ENCODE measurements around the gene GRIK3.
"Not testable (repeated sequence)": the region's sequence is repeated elsewhere in the genome, so short reads cannot be mapped to it uniquely, and the experiment has no call there.

GRIK3 gene

DNA sequence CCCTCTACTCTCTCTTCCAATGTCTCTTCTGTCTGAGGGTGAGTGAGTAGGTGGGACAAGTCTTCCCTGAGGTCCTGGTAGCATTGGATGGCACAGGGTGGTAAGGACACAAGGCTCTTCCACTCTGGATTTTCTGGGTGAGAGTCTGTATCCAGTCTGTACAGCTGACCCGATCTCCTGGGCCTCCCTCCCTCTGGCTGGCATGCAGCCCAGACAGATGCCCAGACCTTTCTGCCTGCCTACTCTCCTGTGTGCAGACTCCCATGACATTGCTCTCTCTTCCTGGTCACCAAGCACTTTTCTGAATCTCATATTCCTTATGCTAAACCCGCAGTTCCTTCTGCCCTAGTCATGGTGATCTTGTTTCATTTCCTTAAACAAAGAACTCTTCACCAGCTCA, 100.3 kb downstream of the GRIK3 start:
- DNase-seq = no peak

DNA sequence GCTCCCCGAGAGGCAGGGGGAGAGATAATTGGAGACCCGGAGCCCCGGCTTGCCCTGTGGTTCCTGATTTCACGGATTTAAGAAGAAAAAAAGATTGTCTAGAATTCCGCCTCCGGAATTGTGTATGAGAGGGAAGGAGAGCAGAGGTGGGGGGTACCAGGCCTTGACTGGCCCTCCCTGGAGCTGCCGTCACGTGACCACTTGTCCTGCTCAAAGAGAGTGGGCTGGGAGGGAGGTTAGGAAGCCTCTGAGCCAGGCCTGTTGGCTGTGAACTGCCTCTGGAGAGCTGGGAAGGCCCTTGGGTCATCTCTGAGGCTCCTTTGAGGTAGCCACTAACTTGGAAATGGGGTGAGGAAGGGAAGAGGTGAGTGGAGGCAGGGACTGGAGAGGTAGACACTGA, 106.5 kb downstream of the GRIK3 start:
- no peak for DNase-seq

DNA sequence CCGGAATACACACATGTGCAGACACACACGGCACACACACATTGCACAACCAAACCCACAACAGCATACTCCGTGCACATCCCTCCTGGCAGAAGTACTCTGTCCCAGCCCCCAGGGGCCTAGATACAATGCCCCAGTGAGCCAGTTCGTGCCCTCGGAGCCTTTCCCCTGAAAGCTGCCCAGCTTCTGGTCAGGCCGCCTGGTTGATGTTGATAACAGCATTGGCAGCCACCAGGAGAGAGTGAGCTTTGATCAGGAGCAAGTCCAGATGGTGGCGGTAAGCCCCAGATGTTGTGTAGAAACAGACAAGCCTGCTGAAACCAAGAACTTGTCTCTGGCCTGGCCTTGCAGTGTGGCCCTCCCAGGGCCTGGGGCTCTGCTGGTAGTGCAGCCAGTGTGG, 109.1 kb downstream of the GRIK3 start:
- no peak for DNase-seq

DNA sequence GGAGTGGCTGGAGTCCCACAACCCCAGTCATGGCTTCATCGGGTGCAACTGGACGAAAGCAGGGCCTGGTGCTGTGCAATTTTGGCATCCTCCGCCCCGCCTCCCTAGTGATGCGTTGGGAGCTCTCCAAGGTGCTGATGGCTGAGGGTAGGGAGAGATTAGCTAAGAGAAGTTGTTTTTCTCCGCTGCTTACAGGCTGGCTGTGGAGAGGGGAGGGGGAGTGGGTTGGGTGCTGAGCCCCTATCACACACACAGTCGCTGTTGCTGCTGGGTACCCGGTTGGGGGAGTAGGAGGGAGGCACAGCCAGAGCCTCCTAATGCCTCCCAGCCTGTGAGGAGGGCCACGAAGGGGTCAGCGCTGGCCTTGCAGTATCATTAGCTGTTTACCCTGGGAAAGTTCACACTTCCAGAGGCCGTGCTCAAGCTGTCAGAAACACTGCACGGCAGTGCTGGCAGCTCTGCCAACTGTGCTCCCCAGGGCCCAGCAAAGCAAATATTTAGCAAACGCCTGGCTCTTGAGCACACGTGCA, 110.0 kb downstream of the GRIK3 start:
- no peak for DNase-seq

DNA sequence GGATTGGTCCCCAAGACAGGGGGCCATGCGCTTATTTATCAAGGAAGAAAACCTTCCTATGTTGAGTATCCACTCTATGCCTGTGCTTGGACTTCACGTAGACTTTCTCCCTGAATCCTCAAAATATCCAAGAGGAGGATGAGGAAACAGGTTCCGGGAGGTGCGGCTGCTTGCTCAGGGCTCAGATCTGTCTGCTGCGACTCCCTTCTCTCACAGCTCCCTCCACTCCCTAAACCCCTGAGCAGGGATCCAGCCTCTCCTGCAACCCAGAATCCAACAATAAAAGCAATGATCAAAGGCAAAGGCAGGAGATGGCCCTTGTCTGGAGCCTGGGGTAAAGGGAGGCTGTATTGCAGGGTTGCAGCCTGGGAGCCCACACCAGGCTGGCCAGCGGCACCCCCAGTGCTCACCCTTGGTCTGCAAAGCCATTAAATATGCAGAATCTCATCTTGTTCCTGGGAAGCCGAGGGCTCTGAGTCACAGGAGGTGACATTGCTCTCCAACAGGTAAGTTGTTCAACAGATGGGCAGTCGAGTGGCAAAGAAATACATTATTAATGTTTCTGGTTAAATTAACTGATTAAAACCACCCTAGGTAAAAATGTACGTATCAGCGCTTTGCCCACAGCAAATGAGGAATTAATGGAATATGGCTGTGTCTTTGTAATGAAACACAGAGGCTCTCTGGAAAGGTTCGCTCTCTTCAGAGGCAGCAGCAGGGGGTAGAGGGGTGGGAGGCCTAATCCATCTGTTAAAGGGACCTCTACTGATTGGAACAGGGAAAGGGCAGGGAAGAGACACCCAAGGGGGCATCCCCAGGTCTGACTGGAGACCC, 111.5 kb downstream of the GRIK3 start:
- DNase-seq = no peak

DNA sequence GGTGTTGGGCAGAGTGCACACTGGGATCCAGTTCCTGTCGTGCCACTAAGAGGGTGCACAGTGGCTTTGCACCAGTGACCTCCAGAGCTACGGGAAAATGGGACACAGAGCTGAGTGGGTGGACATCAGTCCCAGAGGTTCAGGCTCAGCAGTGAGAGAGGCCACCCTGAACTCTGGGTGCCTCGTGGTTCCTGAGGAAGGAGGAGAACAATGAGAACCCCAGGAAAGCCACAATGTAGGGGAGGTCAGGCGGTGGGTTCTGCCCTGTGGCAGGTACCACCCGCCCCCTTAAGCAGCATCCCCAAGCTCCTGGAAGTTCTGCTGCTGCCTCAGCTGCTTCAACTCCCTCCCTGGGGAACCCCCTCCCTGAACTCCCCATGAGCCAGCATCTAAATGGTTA, 112.2 kb downstream of the GRIK3 start:
- DNase-seq = no peak

DNA sequence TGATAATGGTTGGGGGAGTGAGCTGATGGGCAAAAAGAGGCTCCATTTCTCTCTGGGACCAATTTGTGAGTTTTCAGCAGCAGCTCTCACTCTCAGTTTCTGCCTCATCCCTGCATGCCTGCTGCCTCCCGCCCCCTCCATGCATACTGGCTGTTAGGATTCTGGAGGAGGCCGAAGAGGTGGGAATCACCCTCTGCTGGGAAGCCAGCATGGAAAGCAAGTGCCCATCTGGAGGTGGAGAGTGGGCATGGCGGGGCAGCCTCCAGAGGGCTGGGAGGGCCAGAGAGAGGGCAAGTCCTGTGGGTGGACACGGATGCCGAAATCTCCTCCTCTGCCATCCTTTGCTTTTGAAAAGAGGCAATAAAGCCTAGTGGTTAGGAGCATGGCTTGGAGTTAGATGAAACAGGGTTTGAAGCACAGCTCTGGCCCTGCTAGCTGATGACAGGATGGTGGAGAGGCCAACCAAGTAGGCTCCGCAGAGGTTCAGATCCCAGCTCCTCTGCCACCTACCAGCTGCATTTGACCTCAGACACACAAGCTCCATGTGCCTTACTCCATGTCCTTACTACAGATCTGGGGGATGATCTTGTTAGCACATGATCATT, 113.4 kb downstream of the GRIK3 start:
- DNase-seq = no peak

DNA sequence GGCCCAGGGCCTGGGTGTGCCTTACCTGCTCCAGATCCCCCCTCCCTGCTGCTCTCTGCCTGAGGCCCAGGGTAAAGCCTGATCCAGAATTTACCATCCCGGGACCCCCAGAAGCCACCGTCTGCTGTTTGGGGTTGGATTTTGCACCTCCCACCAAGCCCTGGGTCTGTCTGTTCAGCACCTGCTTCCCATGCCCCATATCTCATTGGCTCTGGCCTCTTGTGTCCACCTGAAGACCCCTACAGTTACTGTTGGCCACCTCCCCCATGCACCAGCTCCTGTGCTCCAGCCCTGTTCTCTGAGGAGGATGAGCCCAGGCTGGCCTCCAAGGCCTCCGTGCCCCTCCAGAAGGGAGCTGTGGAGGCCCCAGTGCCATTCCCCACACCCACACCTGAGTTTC, 113.9 kb downstream of the GRIK3 start:
- no peak for DNase-seq

DNA sequence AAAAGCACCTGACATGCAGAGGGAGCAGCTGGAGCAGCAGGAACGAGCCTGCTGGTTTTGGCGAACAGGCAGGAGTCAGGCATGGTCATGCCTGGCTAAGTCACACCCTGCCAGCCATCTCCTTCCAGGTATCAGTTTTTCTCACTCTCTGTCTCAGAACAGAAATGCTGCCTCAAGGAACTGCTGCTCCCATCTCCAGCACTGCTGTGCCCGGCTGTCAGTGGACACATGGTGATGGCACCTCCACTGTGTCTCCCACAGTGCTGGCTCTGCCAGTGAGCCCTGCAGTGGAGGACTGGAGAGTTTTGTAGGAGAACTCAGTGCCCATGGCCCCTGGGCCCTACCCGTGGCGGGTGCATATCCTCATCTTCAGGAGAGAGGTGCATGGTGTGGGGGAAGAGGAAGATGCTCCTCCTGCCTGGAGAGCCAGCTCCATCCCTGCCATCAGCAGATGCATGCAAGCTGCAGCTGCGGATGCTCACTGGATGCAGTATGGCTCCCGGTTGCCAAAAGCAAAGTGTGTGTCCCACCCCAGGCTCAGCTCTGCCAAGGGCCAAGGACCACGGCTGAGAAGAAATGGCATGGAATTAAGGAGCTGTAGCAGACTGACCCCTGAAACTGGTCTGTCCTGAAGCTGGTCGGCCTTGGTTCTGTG, 114.7 kb downstream of the GRIK3 start:
- no peak for DNase-seq

DNA sequence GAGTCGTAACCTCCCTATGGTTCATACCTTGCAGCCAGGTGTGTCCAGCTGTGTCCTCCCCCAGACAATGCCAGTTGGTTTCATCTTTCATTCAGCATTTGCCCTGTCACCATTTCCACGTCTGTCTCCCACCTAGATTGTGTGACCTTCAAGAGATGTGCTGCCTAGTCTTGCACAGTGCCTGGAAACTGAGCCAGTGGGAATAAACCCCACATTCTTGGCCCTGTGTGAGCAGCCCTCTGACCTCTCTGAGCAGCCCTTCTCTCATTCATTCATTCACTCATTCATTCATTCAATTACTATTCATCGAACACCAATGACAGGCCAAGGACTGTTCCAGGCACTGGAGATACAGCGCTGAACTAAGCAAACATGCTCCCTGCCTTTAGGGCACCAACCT, 115.7 kb downstream of the GRIK3 start:
- DNase-seq = no peak

DNA sequence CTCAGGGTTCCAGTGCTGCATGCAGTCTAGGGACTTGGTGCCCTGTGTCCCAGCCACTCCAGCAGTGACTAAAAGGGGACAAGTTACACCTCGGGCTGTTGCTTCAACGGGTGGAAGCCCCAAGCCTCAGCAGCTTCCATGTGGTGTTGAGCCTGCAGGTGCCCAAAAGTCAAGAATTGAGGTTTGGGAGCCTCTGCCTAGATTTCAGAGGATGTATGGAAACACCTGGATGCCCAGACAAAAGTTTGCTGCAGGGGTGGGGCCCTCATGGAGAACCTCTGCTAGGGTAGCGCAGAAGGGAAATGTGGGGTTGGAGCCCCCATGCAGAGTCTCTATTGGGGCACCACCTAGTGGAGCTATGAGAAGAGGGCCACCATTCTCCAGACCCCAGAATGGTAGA, 117.8 kb downstream of the GRIK3 start:
- DNase-seq = not testable (repeated sequence)

DNA sequence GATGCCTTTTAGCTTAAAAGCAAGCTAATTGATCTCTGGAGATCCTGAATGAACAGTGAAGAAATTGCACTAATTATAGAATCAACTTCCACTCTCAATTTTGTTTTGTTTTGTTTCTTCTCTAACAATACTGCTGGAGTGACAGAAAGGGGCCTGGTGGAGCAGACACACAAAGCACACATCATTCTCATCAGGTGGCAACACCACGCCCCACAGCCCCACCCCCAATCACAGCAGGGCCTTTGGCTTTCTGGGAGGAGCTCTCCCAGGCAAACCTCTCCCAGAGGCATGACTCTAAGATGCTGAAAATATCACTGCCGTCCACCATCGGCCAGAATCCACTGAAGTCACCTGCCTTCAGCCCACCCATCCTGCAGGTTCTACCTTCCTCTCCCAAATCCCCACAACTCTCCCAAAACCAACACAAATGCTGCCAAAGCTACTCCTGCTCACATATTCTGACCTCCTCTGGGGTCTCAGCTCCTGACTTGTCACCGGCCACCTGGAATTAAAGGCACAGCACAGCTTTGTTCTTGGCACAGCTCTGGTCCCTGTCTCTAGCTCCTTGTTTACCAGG, 120.7 kb downstream of the GRIK3 start:
- DNase-seq = no peak

DNA sequence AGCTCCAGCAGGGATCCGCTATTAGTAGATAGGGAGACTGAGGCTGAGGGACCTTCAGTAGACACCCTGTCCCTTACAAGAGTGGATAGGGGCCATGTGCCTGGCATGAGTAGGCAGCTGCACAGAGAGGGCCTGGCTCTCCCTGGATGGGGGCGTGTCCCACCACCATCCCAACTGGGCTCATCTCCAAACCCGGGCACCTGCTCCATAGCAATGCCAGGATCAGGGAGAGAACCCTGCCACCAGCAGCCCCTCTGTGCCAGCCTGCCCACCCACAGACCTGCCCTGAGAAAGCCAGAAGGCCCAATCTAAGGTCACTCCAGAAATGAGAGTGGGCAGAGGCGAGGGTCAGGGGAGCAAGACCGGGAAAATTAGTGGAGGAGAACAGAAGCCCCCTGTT, 121.3 kb downstream of the GRIK3 start:
- DNase-seq = no peak

DNA sequence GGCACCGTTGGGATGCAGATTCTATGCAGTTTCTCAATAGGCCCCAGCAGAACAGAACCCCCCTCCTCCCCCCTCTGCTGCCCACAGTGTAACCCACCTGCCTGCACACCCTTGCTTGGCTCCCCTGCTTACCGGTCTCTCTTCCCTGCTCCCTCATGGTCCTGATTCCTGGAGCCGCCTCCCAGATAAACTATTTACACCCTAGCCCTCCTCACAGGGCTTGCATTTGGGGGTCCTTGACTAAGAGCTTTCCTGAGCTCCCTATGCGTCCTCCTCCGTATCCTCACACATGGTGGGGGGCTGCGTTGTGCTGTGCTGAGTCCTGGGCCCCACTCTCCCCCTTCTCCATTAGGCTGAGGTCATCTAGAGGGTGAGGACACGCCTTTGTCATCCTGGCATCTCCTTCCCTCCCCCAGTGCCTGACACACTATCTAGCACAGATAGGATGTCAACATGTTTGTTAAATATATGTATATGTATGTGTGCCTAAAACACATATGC, 121.9 kb downstream of the GRIK3 start:
- no peak for DNase-seq

DNA sequence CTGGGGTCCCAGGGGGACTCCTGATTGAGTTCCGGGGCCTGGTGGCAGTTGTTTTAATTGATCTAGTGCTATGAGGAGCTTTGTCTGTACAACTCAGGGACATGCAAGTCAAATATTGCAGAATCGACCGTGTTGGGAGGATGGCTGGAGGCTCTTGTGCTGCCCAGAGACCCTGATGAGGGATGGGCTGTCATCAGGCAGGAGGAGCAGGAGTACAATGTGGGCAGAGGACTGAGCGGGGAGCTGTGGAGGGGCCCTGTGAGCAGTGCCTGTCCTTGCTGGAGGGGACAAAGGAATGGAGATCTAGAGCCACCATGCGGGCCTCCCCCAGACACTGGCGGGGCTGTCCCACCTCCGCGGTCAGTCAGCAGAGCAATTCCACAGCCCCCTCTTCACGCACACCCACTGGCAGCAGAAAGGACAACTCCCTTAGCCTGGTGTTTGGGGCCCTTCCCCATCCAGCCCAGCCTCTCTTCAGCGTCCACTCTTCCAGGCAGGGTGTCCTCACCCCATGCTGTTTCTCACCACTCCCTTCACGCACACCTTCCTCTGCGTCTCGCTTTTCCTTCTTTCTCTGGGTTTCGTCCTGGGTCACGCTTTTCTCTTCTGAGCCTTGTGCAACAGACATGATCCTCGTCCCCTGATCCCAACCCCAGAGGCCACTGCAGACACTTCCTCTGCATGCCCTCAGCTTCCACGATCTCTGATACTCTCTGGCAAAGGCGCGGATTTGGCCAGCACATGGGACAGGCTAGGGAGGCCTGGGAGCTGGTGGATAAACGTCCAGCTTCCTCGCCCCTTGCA, 122.6 kb downstream of the GRIK3 start:
- DNase-seq = no peak

DNA sequence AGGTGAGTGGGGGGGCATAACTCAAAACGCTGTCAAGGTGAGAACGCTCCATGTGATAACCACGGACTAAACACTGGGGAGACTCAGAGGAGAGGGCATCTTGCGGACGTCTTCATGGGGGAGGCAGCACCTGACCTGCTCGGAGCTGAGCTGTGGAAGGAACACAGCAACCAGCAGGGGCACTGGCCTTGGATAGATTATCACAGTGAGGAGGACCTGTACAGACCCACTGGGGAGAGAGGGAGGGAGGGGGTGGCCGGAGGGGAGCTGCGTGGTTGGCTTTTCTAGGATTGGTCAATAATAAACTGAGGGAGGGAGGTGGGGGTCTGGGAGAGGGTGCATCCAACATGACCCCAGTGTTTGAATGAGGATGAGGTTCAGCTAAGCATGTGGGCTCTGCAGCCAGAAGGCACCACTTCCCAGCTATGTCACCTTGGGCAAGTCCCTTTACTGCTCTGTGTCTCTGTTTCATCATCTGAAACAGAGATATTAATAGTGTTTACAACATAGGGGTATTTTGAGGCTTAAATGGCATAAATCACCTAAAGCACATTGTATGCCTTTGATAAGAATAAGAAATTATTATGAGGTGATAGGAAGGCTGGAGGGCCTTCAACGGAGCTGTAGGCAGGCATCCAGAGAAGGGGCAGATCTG, 123.3 kb downstream of the GRIK3 start:
- no peak for DNase-seq

DNA sequence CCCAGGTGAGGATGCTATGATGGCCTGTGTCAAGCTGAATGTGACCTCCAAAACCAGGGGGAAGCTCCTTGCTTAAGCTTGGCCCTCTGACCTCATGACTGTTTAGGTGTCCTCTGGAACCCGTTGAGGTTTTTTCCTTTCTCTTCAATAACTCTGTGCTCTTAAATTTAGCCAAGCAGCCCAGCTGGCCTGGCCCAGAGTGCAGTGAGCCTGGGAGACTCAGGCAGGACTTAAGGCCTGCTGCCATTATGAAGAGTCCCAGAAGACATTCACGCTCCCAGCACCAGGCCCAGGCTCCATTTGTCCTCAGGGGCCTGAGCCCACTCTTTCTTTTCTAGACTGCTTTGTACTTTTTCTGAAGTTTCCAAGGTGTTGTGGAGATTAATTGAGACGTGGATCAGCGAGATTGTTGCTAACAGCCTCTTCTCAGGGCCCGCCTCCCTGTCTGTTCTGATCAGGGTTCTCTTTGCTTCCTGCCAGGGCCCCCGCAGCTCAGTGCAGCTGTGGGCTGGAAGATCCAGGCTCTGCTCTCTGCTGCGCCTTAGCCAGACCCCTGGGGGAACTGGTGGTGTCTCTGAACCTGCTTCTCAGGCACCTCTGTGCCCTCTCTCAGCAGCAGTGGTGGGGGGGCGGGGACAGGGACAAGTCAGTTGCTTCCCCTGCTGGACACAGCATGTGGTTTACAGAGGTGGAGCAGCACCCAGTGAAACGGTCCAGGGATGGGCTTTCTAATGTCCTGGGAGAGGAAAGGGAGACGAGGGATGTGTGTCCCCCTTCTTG, 124.2 kb downstream of the GRIK3 start:
- DNase-seq = no peak

DNA sequence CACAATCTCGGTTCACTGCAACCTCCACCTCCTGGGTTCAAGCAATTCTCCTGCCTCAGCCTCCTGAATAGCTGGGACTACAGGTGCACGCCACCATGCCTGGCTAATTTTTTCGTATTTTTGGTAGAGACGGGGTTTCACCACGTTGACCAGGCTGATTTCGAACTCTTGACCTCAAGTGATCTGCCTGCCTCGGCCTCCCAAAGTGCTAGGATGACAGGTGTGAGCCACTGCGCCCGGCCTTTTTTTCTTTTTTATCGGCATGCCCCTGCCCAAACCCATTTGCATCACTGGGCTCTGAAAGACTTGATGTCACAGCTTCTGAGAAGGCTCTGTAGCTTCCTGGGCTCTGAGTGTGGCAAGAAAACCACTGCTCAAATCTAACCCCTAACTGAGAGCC, 125.0 kb downstream of the GRIK3 start:
- not testable (repeated sequence) for DNase-seq

DNA sequence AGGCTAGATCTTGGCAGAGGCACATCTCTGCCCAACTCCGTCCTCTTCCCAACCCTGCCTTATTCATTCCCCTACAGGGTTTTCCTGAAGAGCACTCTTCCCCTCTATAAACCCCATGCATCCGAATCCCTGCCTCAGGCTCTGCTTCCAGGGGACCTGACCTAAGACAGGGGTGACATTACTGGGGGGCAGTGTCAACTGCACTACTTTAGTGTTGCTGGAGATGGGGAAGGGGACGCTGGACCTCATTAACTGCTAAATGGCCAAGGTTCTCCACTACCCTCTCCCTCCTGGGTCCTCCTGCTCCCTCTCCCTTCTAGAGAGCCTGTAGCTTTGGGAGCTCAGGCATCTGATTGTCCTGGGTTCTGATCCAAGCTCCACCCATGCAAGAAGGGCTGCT, 126.2 kb downstream of the GRIK3 start:
- DNase-seq = no peak

DNA sequence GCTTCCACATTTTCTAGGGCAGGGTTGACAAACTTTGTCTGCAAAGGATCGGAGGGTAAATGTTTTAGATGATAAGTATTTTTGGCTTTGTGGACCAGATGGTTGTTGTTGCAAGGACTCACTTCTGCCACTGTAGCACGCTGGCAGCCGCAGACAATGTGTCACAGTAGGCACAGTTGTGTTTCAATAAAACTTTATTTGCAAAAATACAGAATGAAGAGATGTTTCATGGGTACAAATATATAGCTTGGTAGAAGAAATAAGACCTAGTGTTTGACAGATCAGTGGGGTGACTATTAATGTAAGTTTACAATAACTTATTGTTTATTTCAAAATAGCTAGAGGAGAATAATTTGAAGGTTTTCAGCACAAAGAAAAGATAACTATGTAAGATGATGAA, 127.8 kb downstream of the GRIK3 start:
- DNase-seq = no peak

DNA sequence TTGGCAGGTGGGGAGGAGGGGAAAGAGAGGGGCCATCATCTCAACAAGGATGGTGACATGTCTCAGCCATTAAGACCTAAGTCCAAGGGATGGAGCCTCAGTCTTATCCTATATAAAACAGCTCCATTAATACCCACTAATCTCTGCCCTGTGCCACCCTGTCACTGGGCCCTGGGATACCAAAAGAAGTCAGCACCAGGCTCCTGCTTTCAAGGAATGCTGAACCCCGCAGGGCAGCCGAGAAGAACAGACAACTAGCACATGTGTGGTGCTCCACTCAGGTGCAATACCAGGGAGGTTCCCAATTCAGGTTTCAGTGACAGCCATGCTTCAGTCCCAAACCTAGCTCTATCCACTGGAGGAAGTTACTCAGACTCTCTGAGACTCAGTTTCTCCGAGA, 128.4 kb downstream of the GRIK3 start:
- DNase-seq = no peak
